SK-N-MC (cell line): Measurements from ENCODE around the gene INSR.

Experiments
- EZH2 ChIP-seq: fragments of 200-600 bp; sonication (generic); IDR thresholded peaks from one replicate; pipeline ENCODE4 v1.6.1; 2017; ENCODE audit warnings: antibody characterized with exemption
- POLR2AphosphoS5 ChIP-seq: IDR thresholded peaks from 2 replicates; pipeline ENCODE4 v1.6.1; 2012; ENCODE audit warnings: mild to moderate bottlenecking, low read depth, low read length, borderline replicate concordance

DNA sequence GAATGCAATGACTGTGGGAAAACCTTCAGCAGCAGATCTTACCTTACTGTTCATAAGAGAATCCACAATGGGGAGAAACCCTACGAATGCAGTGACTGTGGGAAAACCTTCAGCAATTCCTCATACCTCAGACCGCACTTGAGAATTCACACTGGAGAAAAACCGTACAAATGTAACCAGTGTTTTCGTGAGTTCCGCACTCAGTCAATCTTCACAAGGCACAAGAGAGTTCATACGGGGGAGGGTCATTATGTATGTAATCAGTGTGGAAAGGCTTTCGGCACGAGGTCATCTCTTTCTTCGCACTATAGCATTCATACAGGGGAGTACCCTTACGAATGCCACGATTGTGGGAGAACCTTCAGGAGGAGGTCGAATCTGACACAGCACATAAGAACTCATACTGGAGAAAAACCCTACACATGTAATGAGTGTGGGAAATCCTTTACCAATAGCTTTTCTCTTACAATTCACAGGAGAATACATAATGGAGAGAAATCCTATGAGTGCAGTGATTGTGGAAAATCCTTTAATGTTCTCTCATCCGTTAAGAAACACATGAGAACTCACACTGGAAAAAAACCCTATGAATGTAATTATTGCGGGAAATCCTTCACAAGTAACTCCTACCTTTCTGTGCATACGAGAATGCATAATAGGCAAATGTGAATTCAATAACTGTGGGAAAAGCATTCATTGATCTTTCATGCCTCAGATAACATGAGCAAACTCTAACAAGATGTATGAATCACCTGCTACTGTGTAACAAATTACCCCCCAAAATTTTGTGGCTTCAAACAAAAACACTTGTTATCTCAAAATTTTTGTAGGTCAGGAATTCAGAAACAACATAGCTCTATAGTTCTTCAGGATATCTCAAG, 210.9 kb downstream of the INSR start:
- no peak for TF ChIP-seq EZH2
- TF ChIP-seq POLR2AphosphoS5 = no peak
